Liver (tissue), 9 donors: ENCODE data around the gene ANGPTL3. TPM values are rescaled to one million over a fixed set of nuclear protein-coding genes. Genes with fewer than 3 reads are reported as not detected.
"Not testable (repeated sequence)": the region's sequence is repeated elsewhere in the genome, so short reads cannot be mapped to it uniquely, and the experiment has no call there.

Experiments used
- DNase-seq: peaks from one replicate; pipeline ENCODE4 v3.0.0-alpha.2; 2017; ENCODE audit warnings: low spot score
- H3K27ac ChIP-seq, 2 donors: one replicate each; pipeline ENCODE4 v1.7.0; 2013; ENCODE audit warnings: inconsistent platforms in 2 of 2, low read length in 2 of 2, control low read depth in 1 of 2, low read depth in 1 of 2, mild to moderate bottlenecking in 1 of 2
- H3K27me3 ChIP-seq, 4 donors: one replicate each; pipeline versions ENCODE4 v1.6.1 to v1.7.0; 2013; ENCODE audit warnings: low read length in 3 of 4, inconsistent platforms in 1 of 4, mild to moderate bottlenecking in 1 of 4, moderate library complexity in 1 of 4; ENCODE audit not compliant: control insufficient read depth in 4 of 4, insufficient read depth in 4 of 4
- H3K36me3 ChIP-seq, 4 donors: one replicate each; pipeline versions ENCODE4 v1.6.1 to v1.7.0; 2013; ENCODE audit warnings: low read length in 3 of 4, mild to moderate bottlenecking in 3 of 4, low read depth in 1 of 4, moderate library complexity in 1 of 4; ENCODE audit not compliant: control insufficient read depth in 4 of 4, insufficient read depth in 3 of 4
- H3K4me1 ChIP-seq, 4 donors: one replicate each; pipeline versions ENCODE4 v1.6.1 to v1.7.0; 2013; ENCODE audit warnings: low read length in 3 of 4, mild to moderate bottlenecking in 3 of 4, moderate library complexity in 1 of 4; ENCODE audit not compliant: control insufficient read depth in 4 of 4, insufficient read depth in 4 of 4
- H3K4me3 ChIP-seq, 3 donors: one replicate each; pipeline versions ENCODE4 v1.6.1 to v1.7.0; 2013; ENCODE audit warnings: low read length in 3 of 3, control low read depth in 1 of 3, low read depth in 1 of 3, mild to moderate bottlenecking in 1 of 3
- H3K9ac ChIP-seq, 2 donors: one replicate each; pipeline ENCODE4 v1.7.0; 2013; ENCODE audit warnings: low read length in 2 of 2, mild to moderate bottlenecking in 2 of 2, moderate library complexity in 2 of 2, control low read depth in 1 of 2, low read depth in 1 of 2
- H3K9me3 ChIP-seq, 4 donors: one replicate each; pipeline versions ENCODE4 v1.6.1 to v1.7.0; 2013; ENCODE audit warnings: low read length in 3 of 4; ENCODE audit not compliant: control insufficient read depth in 4 of 4
- EGR1 ChIP-seq, 2 donors: IDR thresholded peaks; 2 replicates each; pipeline ENCODE4 v1.6.1; 2016 to 2018; ENCODE audit warnings: antibody characterized with exemption in 2 of 2, low read depth in 2 of 2
- FOXA1 ChIP-seq: IDR thresholded peaks from 2 replicates; pipeline ENCODE4 v1.6.1; 2016; ENCODE audit warnings: antibody characterized with exemption
- FOXA2 ChIP-seq: IDR thresholded peaks from 2 replicates; pipeline ENCODE4 v1.6.1; 2016; ENCODE audit warnings: antibody characterized with exemption
- GABPA ChIP-seq, 2 donors: IDR thresholded peaks in 1 of 2; conservative IDR thresholded peaks in 1 of 2; 2 replicates each; pipeline ENCODE4 v1.6.1; 2016; ENCODE audit warnings: antibody characterized with exemption in 2 of 2, mild to moderate bottlenecking in 1 of 2, moderate library complexity in 1 of 2
- HNF4A ChIP-seq, 2 donors: conservative IDR thresholded peaks; 2 replicates each; pipeline ENCODE4 v1.6.1; 2016; ENCODE audit warnings: antibody characterized with exemption in 2 of 2, mild to moderate bottlenecking in 2 of 2
- HNF4G ChIP-seq: IDR thresholded peaks from 2 replicates; pipeline ENCODE4 v1.6.1; 2016; ENCODE audit warnings: antibody characterized with exemption
- JUND ChIP-seq, 2 donors: IDR thresholded peaks; 2 replicates each; pipeline ENCODE4 v1.6.1; 2016; ENCODE audit warnings: antibody characterized with exemption in 2 of 2
- NR2F2 ChIP-seq: IDR thresholded peaks from 2 replicates; pipeline ENCODE4 v1.6.1; 2016; ENCODE audit warnings: antibody characterized with exemption
- RAD21 ChIP-seq, 2 donors: IDR thresholded peaks; 2 replicates each; pipeline ENCODE4 v1.6.1; 2016; ENCODE audit warnings: antibody characterized with exemption in 2 of 2, mild to moderate bottlenecking in 2 of 2
- RXRA ChIP-seq, 2 donors: IDR thresholded peaks; 2 replicates each; pipeline ENCODE4 v1.6.1; 2017 to 2018; ENCODE audit warnings: antibody characterized with exemption in 2 of 2, mild to moderate bottlenecking in 1 of 2
- SP1 ChIP-seq: IDR thresholded peaks from 2 replicates; pipeline ENCODE4 v1.6.1; 2018; ENCODE audit warnings: antibody characterized with exemption, mild to moderate bottlenecking
- TAF1 ChIP-seq: conservative IDR thresholded peaks from 2 replicates; pipeline ENCODE4 v1.6.1; 2016; ENCODE audit warnings: antibody characterized with exemption, mild to moderate bottlenecking
- YY1 ChIP-seq: IDR thresholded peaks from 2 replicates; pipeline ENCODE4 v1.6.1; 2016; ENCODE audit warnings: antibody characterized with exemption, mild to moderate bottlenecking
- WGBS: extraction: QIAGEN DNeasy Blood & Tissue Kit; methylation state at CpG from one replicate; pipeline ENCODE4 v1.1.7; 2013; 5-methylcytosine and 5-hydroxymethylcytosine counted together
- polyA plus RNA-seq, 2 donors: library from polyadenylated mRNA; stranded (reverse) in 1 of 2; unstranded in 1 of 2; fragments of 200-250 nt in 1 of 2; fragments of >200 nt in 1 of 2; fragmentation: Nextera tagmentation in 1 of 2; extraction: Ambion mirVana in 1 of 2; gene quantifications; one replicate each; pipeline versions ENCODE4 v1.2.1 to v1.2.3, GENCODE V29; 2013 to 2015
- total RNA-seq, 2 donors: library from RNA; depleted of rRNA; stranded (reverse); fragments of >200 nt; gene quantifications; one replicate each; pipeline ENCODE4 v1.2.3, GENCODE V29; 2014
- TF ChIP-seq, protein P1 (sequence below): IDR thresholded peaks from 2 replicates; pipeline ENCODE4 v1.6.1; 2016; ENCODE audit warnings: antibody characterized with exemption, mild to moderate bottlenecking
- TF ChIP-seq, protein P2 (sequence below): fragments of 150-350 bp; IDR thresholded peaks from 2 replicates; pipeline ENCODE4 v1.5.1; 2017; ENCODE audit warnings: improper control_type of control experiment, low read depth, low read length; ENCODE audit not compliant: missing input control
- TF ChIP-seq, protein P3 (sequence below): IDR thresholded peaks from 2 replicates; pipeline ENCODE4 v1.6.1; 2016; ENCODE audit warnings: antibody characterized with exemption
- TF ChIP-seq, protein P4 (sequence below): IDR thresholded peaks from 2 replicates; pipeline ENCODE4 v1.6.1; 2016; ENCODE audit warnings: antibody characterized with exemption
- TF ChIP-seq, protein P5 (sequence below): IDR thresholded peaks from 2 replicates; pipeline ENCODE4 v1.6.1; 2016; ENCODE audit warnings: antibody characterized with exemption
- donor health status: healthy.
- donor health status: healthy.
- donor health status: healthy.
- donor health status: healthy.
- donor health status: healthy.

Gene ANGPTL3
- total and polyA plus RNA-seq, 4 donors: 121 to 238 (median 172) TPM

DNA sequence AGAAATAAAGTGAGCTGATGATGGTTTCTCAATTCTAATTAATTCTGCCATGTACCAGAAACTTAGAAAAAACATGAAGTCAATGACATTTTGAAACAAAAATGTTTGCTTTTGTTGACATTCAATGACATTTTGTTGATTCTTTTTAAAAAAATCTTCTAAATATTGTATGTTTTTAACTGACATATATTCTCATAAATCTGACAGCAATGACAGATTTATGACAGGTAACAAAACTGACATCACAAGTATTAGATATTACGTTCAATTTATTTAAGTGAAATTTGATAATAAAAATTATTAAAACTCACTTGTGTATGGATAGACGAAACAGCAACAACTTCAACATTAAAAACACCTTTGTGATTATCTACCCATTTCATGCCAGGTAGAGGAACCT, 36.0 kb upstream of the ANGPTL3 start:
- 95% methylated on average over 2 of the region's 2 CpGs for WGBS
- Histone ChIP-seq H3K36me3 (peaks cover 0 to 3% (median 0%) of the 10 kb centered on the region in 4 donors), H3K4me1 (peaks cover 0 to 2% (median 0%) of the 10 kb centered on the region in 4 donors), H3K9ac (no peak overlapping the region), H3K4me3 (no peak overlapping the region), H3K9me3 (no peaks in the 10 kb centered on the region), H3K27ac (no peak overlapping the region), H3K27me3 (no peaks in the 10 kb centered on the region)
- TF ChIP-seq FOXA1 (no peak), HNF4G (no peak), FOXA2 (no peak), HNF4A (conservative IDR thresholded peaks at IDR 0.05) (no peak), GABPA (IDR thresholded peaks at IDR 0.05 in 1 of 2, conservative IDR thresholded peaks at IDR 0.05 in 1 of 2) (no peak), TAF1 (no peak), RXRA (IDR thresholded peaks at IDR 0.05) (no peak), RAD21 (IDR thresholded peaks at IDR 0.05) (no peak), EGR1 (IDR thresholded peaks at IDR 0.05; ENCODE audit: low read depth in 2 of 2) (no peak), YY1 (no peak), NR2F2 (no peak), SP1 (no peak), JUND (IDR thresholded peaks at IDR 0.05) (no peak)
- TF ChIP-seq, protein P1, sequence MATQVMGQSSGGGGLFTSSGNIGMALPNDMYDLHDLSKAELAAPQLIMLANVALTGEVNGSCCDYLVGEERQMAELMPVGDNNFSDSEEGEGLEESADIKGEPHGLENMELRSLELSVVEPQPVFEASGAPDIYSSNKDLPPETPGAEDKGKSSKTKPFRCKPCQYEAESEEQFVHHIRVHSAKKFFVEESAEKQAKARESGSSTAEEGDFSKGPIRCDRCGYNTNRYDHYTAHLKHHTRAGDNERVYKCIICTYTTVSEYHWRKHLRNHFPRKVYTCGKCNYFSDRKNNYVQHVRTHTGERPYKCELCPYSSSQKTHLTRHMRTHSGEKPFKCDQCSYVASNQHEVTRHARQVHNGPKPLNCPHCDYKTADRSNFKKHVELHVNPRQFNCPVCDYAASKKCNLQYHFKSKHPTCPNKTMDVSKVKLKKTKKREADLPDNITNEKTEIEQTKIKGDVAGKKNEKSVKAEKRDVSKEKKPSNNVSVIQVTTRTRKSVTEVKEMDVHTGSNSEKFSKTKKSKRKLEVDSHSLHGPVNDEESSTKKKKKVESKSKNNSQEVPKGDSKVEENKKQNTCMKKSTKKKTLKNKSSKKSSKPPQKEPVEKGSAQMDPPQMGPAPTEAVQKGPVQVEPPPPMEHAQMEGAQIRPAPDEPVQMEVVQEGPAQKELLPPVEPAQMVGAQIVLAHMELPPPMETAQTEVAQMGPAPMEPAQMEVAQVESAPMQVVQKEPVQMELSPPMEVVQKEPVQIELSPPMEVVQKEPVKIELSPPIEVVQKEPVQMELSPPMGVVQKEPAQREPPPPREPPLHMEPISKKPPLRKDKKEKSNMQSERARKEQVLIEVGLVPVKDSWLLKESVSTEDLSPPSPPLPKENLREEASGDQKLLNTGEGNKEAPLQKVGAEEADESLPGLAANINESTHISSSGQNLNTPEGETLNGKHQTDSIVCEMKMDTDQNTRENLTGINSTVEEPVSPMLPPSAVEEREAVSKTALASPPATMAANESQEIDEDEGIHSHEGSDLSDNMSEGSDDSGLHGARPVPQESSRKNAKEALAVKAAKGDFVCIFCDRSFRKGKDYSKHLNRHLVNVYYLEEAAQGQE: no peak
- TF ChIP-seq, protein P2, sequence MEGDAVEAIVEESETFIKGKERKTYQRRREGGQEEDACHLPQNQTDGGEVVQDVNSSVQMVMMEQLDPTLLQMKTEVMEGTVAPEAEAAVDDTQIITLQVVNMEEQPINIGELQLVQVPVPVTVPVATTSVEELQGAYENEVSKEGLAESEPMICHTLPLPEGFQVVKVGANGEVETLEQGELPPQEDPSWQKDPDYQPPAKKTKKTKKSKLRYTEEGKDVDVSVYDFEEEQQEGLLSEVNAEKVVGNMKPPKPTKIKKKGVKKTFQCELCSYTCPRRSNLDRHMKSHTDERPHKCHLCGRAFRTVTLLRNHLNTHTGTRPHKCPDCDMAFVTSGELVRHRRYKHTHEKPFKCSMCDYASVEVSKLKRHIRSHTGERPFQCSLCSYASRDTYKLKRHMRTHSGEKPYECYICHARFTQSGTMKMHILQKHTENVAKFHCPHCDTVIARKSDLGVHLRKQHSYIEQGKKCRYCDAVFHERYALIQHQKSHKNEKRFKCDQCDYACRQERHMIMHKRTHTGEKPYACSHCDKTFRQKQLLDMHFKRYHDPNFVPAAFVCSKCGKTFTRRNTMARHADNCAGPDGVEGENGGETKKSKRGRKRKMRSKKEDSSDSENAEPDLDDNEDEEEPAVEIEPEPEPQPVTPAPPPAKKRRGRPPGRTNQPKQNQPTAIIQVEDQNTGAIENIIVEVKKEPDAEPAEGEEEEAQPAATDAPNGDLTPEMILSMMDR: no peak
- TF ChIP-seq, protein P3, sequence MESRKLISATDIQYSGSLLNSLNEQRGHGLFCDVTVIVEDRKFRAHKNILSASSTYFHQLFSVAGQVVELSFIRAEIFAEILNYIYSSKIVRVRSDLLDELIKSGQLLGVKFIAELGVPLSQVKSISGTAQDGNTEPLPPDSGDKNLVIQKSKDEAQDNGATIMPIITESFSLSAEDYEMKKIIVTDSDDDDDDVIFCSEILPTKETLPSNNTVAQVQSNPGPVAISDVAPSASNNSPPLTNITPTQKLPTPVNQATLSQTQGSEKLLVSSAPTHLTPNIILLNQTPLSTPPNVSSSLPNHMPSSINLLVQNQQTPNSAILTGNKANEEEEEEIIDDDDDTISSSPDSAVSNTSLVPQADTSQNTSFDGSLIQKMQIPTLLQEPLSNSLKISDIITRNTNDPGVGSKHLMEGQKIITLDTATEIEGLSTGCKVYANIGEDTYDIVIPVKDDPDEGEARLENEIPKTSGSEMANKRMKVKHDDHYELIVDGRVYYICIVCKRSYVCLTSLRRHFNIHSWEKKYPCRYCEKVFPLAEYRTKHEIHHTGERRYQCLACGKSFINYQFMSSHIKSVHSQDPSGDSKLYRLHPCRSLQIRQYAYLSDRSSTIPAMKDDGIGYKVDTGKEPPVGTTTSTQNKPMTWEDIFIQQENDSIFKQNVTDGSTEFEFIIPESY: no peak
- TF ChIP-seq, protein P4, sequence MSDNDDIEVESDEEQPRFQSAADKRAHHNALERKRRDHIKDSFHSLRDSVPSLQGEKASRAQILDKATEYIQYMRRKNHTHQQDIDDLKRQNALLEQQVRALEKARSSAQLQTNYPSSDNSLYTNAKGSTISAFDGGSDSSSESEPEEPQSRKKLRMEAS: no peak
- TF ChIP-seq, protein P5, sequence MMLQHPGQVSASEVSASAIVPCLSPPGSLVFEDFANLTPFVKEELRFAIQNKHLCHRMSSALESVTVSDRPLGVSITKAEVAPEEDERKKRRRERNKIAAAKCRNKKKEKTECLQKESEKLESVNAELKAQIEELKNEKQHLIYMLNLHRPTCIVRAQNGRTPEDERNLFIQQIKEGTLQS: no peak
- no peak for DNase-seq

DNA sequence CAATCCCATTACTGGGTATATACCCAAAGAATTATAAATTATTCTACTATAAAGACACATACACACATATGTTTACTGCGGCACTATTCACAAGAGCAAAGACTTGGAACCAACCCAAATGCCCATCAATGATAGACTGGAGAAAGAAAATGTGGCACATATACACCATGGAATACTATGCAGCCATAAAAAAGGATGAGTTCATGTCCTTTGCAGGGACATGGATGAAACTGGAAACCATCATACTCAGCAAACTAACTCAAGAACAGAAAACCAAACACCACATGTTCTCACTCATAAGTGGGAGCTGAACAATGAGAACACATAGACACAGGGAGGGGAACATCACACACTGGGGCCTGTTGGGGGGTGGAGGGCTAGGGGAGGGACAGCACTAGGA, 30.1 kb upstream of the ANGPTL3 start:
- not testable (repeated sequence) for H3K9ac ChIP-seq, DNase-seq, H3K4me3 ChIP-seq, H3K9me3 ChIP-seq, H3K27ac ChIP-seq, H3K36me3 ChIP-seq, H3K4me1 ChIP-seq, H3K27me3 ChIP-seq
- 95% methylated on average over 1 of the region's 1 CpG for WGBS
